Measurements from ENCODE around the gene FBXW7.
A peak's percentile ranks its signal among the peaks of the same experiment; 100 is the strongest.

The FBXW7 gene

DNA sequence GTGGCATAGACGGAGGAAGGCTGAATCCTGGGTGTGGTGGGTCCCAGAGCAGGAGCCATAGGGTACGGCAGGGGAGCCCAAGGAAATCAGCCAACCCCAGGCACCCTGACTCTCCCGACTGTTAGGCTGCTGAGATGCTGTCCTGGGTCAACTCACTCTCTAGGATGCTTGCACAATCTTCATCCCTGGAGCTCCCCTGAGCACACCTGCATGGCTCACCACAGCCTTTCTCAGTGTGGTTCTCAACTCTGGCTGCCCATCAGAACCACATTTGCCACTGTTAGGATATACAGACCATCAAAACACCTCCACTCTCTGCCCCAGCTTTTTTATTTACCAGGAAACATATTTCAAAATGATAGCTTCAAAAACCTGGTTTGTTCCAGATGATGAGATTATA, 236.3 kb downstream of the FBXW7 start:
- H3K9me3 ChIP-seq (ENCODE audit: control insufficient read depth, low read length), result no peaks in the 10 kb centered on the region

DNA sequence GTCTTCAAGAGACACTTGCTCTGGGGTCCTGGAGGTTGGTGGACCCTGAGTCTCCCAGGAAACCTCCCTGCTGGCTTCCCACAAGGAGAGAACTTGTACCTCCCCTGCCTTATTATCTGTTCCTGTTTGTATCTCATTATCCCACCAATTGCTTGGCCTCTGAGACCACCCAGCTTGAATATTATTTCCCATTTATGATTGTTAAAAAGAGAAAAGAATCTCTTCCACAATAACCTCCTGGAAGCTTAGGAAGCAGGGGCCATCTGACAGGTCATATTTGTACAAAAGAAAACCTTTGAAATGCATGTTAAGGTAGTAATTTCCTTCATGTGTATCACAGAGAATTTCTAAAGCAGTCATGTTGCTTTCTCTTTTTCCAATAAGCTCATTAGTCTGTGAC, 239.5 kb downstream of the FBXW7 start:
- Histone ChIP-seq H3K4me3 (ENCODE audit: insufficient read depth in 1 of 2, low read depth in 1 of 2, low read length in 2 of 2) (no peak overlapping the region), H3K14ac (ENCODE audit: low read length in 2 of 2) (no peak overlapping the region), H3K27ac (ENCODE audit: low read length, poor library complexity, severe bottlenecking) (no peak overlapping the region), H3K36me3 (ENCODE audit: control insufficient read depth in 1 of 2, insufficient read depth in 2 of 2, low read depth in 1 of 2, low read length in 2 of 2) (no peaks in the 10 kb centered on the region), H2AK5ac (ENCODE audit: low read length, severe bottlenecking) (no peak overlapping the region), H3K4ac (ENCODE audit: low read depth in 1 of 2, low read length in 2 of 2) (no peak overlapping the region), H3K79me1 (replicated peaks; ENCODE audit: low read length, poor library complexity, severe bottlenecking) (no peaks in the 10 kb centered on the region), H3K27me3 (ENCODE audit: control insufficient read depth in 1 of 2, insufficient read depth in 1 of 2, low read length in 2 of 2) (no peaks in the 10 kb centered on the region), H2BK5ac (ENCODE audit: low read depth, low read length, poor library complexity, severe bottlenecking) (no peak overlapping the region), H3K9me3 (ENCODE audit: control insufficient read depth, low read length) (no peaks in the 10 kb centered on the region), H3K23ac (ENCODE audit: low read length in 2 of 2) (no peak overlapping the region), H3K4me1 (ENCODE audit: control insufficient read depth, insufficient read depth, low read depth, low read length) (no peaks in the 10 kb centered on the region), H3K9ac (ENCODE audit: low read length) (no peak overlapping the region), H4K91ac (ENCODE audit: low read length) (no peak overlapping the region), H4K8ac (ENCODE audit: low read length) (peak overlapping the region; percentile 30), H3K4me2 (ENCODE audit: low read length, poor library complexity, severe bottlenecking) (no peak overlapping the region), H2AFZ (ENCODE audit: low read depth, low read length) (no peak overlapping the region), H3K18ac (ENCODE audit: low read depth in 1 of 2, low read length in 2 of 2) (no peak overlapping the region), H2BK120ac (ENCODE audit: low read depth, low read length) (no peak overlapping the region), H2BK15ac (ENCODE audit: low read depth, poor library complexity, severe bottlenecking) (no peak overlapping the region), H2BK12ac (ENCODE audit: low read length in 2 of 2) (no peak overlapping the region)
- DNase-seq, result no peak

More for the DNA sequence above, 236.3 kb downstream of the FBXW7 start:
- H3K4me1 ChIP-seq (ENCODE audit: control insufficient read depth, insufficient read depth, low read depth, low read length), result peaks cover 5% of the 10 kb centered on the region
- no peak overlapping the region for H3K18ac ChIP-seq (ENCODE audit: low read depth in 1 of 2, low read length in 2 of 2)
- no peak overlapping the region for H2BK12ac ChIP-seq (ENCODE audit: low read length in 2 of 2)
- no peak overlapping the region for H3K9ac ChIP-seq (ENCODE audit: low read length)
- no peak overlapping the region for H4K8ac ChIP-seq (ENCODE audit: low read length)
- no peaks in the 10 kb centered on the region for H3K79me1 ChIP-seq (replicated peaks; ENCODE audit: low read length, poor library complexity, severe bottlenecking)
- no peaks in the 10 kb centered on the region for H3K27me3 ChIP-seq (ENCODE audit: control insufficient read depth in 1 of 2, insufficient read depth in 1 of 2, low read length in 2 of 2)
- H3K4me3 ChIP-seq (ENCODE audit: insufficient read depth in 1 of 2, low read depth in 1 of 2, low read length in 2 of 2), result no peak overlapping the region
- no peak overlapping the region for H2AFZ ChIP-seq (ENCODE audit: low read depth, low read length)
- no peak overlapping the region for H2BK5ac ChIP-seq (ENCODE audit: low read depth, low read length, poor library complexity, severe bottlenecking)
- no peaks in the 10 kb centered on the region for H3K36me3 ChIP-seq (ENCODE audit: control insufficient read depth in 1 of 2, insufficient read depth in 2 of 2, low read depth in 1 of 2, low read length in 2 of 2)
- H2BK120ac ChIP-seq (ENCODE audit: low read depth, low read length), result no peak overlapping the region
- WGBS, result 94% methylated on average over 3 of the region's 3 CpGs
- H3K14ac ChIP-seq (ENCODE audit: low read length in 2 of 2), result no peak overlapping the region
- no peak overlapping the region for H3K27ac ChIP-seq (ENCODE audit: low read length, poor library complexity, severe bottlenecking)
- no peak for DNase-seq
- H2BK15ac ChIP-seq (ENCODE audit: low read depth, poor library complexity, severe bottlenecking), result no peak overlapping the region
- no peak overlapping the region for H3K4me2 ChIP-seq (ENCODE audit: low read length, poor library complexity, severe bottlenecking)
- no peak overlapping the region for H3K23ac ChIP-seq (ENCODE audit: low read length in 2 of 2)
- H2AK5ac ChIP-seq (ENCODE audit: low read length, severe bottlenecking), result no peak overlapping the region
- no peak overlapping the region for H4K91ac ChIP-seq (ENCODE audit: low read length)
- H3K4ac ChIP-seq (ENCODE audit: low read depth in 1 of 2, low read length in 2 of 2), result no peak overlapping the region

GRCh38 chr4:152294765-152295164, 241.1 kb downstream of the FBXW7 start:
- H3K4ac ChIP-seq (ENCODE audit: low read depth in 1 of 2, low read length in 2 of 2), result no peak overlapping the region
- H3K4me1 ChIP-seq (ENCODE audit: control insufficient read depth, insufficient read depth, low read depth, low read length), result no peaks in the 10 kb centered on the region
- no peak overlapping the region for H4K91ac ChIP-seq (ENCODE audit: low read length)
- H3K9ac ChIP-seq (ENCODE audit: low read length), result no peak overlapping the region
- H3K18ac ChIP-seq (ENCODE audit: low read depth in 1 of 2, low read length in 2 of 2), result no peak overlapping the region
- H3K23ac ChIP-seq (ENCODE audit: low read length in 2 of 2), result no peak overlapping the region
- WGBS, result 89% methylated on average over 5 of the region's 5 CpGs
- no peak overlapping the region for H2AFZ ChIP-seq (ENCODE audit: low read depth, low read length)
- H3K36me3 ChIP-seq (ENCODE audit: control insufficient read depth in 1 of 2, insufficient read depth in 2 of 2, low read depth in 1 of 2, low read length in 2 of 2), result no peaks in the 10 kb centered on the region
- H2BK15ac ChIP-seq (ENCODE audit: low read depth, poor library complexity, severe bottlenecking), result no peak overlapping the region
- no peak overlapping the region for H4K8ac ChIP-seq (ENCODE audit: low read length)
- H3K4me2 ChIP-seq (ENCODE audit: low read length, poor library complexity, severe bottlenecking), result no peak overlapping the region
- H3K4me3 ChIP-seq (ENCODE audit: insufficient read depth in 1 of 2, low read depth in 1 of 2, low read length in 2 of 2), result no peak overlapping the region
- H2BK12ac ChIP-seq (ENCODE audit: low read length in 2 of 2), result no peak overlapping the region
- no peaks in the 10 kb centered on the region for H3K27me3 ChIP-seq (ENCODE audit: control insufficient read depth in 1 of 2, insufficient read depth in 1 of 2, low read length in 2 of 2)
- H2BK5ac ChIP-seq (ENCODE audit: low read depth, low read length, poor library complexity, severe bottlenecking), result no peak overlapping the region
- H3K27ac ChIP-seq (ENCODE audit: low read length, poor library complexity, severe bottlenecking), result no peak overlapping the region
- H2AK5ac ChIP-seq (ENCODE audit: low read length, severe bottlenecking), result no peak overlapping the region
- no peaks in the 10 kb centered on the region for H3K9me3 ChIP-seq (ENCODE audit: control insufficient read depth, low read length)
- no peak overlapping the region for H2BK120ac ChIP-seq (ENCODE audit: low read depth, low read length)
- no peak for DNase-seq
- H3K14ac ChIP-seq (ENCODE audit: low read length in 2 of 2), result no peak overlapping the region
- no peaks in the 10 kb centered on the region for H3K79me1 ChIP-seq (replicated peaks; ENCODE audit: low read length, poor library complexity, severe bottlenecking)

- Histone ChIP-seq H3K18ac (ENCODE audit: low read depth in 1 of 2, low read length in 2 of 2) (no peak overlapping the region), H3K14ac (ENCODE audit: low read length in 2 of 2) (no peak overlapping the region), H2BK5ac (ENCODE audit: low read depth, low read length, poor library complexity, severe bottlenecking) (no peak overlapping the region), H2BK15ac (ENCODE audit: low read depth, poor library complexity, severe bottlenecking) (no peak overlapping the region), H3K9me3 (ENCODE audit: control insufficient read depth, low read length) (no peaks in the 10 kb centered on the region), H3K36me3 (ENCODE audit: control insufficient read depth in 1 of 2, insufficient read depth in 2 of 2, low read depth in 1 of 2, low read length in 2 of 2) (no peaks in the 10 kb centered on the region), H2BK12ac (ENCODE audit: low read length in 2 of 2) (no peak overlapping the region), H3K4me1 (ENCODE audit: control insufficient read depth, insufficient read depth, low read depth, low read length) (no peaks in the 10 kb centered on the region), H3K4ac (ENCODE audit: low read depth in 1 of 2, low read length in 2 of 2) (no peak overlapping the region), H3K9ac (ENCODE audit: low read length) (no peak overlapping the region), H3K27me3 (ENCODE audit: control insufficient read depth in 1 of 2, insufficient read depth in 1 of 2, low read length in 2 of 2) (no peaks in the 10 kb centered on the region), H3K79me1 (replicated peaks; ENCODE audit: low read length, poor library complexity, severe bottlenecking) (no peaks in the 10 kb centered on the region), H3K27ac (ENCODE audit: low read length, poor library complexity, severe bottlenecking) (no peak overlapping the region), H3K4me3 (ENCODE audit: insufficient read depth in 1 of 2, low read depth in 1 of 2, low read length in 2 of 2) (no peak overlapping the region), H2AFZ (ENCODE audit: low read depth, low read length) (no peak overlapping the region), H2BK120ac (ENCODE audit: low read depth, low read length) (no peak overlapping the region), H3K4me2 (ENCODE audit: low read length, poor library complexity, severe bottlenecking) (no peak overlapping the region), H3K23ac (ENCODE audit: low read length in 2 of 2) (no peak overlapping the region), H4K91ac (ENCODE audit: low read length) (no peak overlapping the region), H4K8ac (ENCODE audit: low read length) (no peak overlapping the region), H2AK5ac (ENCODE audit: low read length, severe bottlenecking) (no peak overlapping the region)
- no peak for DNase-seq
- WGBS, result 88% methylated on average over 3 of the region's 3 CpGs
Observed at GRCh38 chr4:152294331-152294730, 241.6 kb downstream of the FBXW7 start.
